GM23338 (cell line): ENCODE results near the gene FARP1. TPM values are rescaled to one million over a fixed set of nuclear protein-coding genes. Genes with fewer than 3 reads are reported as not detected.

Experiments used
- ATAC-seq: fragments of 200-7000 bp; cut with Tn5 transposase; 3 replicates; pipeline ENCODE4 v1.9.1; 2020
- DNase-seq: peaks from one replicate; pipeline ENCODE4 v3.0.0-alpha.2; 2015; ENCODE audit warnings: low spot score
- H2AFZ ChIP-seq: fragments of 200-600 bp; sonication (generic); 2 replicates; pipeline ENCODE4 v1.8.0; 2016; ENCODE audit warnings: antibody characterized with exemption, mild to moderate bottlenecking, moderate library complexity
- H3F3A ChIP-seq: fragments of 200-600 bp; sonication (generic); replicated peaks from 2 replicates; pipeline ENCODE4 v1.8.0; 2017; ENCODE audit warnings: antibody characterized with exemption, mixed run types, low read depth
- H3K27ac ChIP-seq: fragments of 200-600 bp; sonication (generic); 2 replicates; pipeline ENCODE4 v1.6.1; 2016; ENCODE audit warnings: low read depth
- H3K27me3 ChIP-seq: fragments of 200-600 bp; sonication (generic); 2 replicates; pipeline ENCODE4 v1.8.0; 2016; ENCODE audit warnings: mild to moderate bottlenecking, mixed run types, moderate library complexity; ENCODE audit not compliant: insufficient read depth
- H3K36me3 ChIP-seq: fragments of 200-600 bp; sonication (generic); 2 replicates; pipeline ENCODE4 v1.8.0; 2016; ENCODE audit warnings: mild to moderate bottlenecking; ENCODE audit not compliant: insufficient read depth
- H3K4me1 ChIP-seq: fragments of 200-600 bp; sonication (generic); 2 replicates; pipeline ENCODE4 v1.8.0; 2016; ENCODE audit warnings: mild to moderate bottlenecking, moderate library complexity; ENCODE audit not compliant: insufficient read depth
- H3K4me2 ChIP-seq: fragments of 200-600 bp; sonication (generic); 2 replicates; pipeline ENCODE4 v1.7.1; 2017; ENCODE audit warnings: mixed run types
- H3K4me3 ChIP-seq: fragments of 200-600 bp; sonication (generic); 2 replicates; pipeline ENCODE4 v1.6.1; 2016; ENCODE audit warnings: mixed run types
- H3K79me2 ChIP-seq: fragments of 200-600 bp; sonication (generic); replicated peaks from 2 replicates; pipeline ENCODE4 v1.8.0; 2017; ENCODE audit warnings: mild to moderate bottlenecking; ENCODE audit not compliant: insufficient read depth
- H3K9me2 ChIP-seq: fragments of 200-600 bp; sonication (generic); 2 replicates; pipeline ENCODE4 v1.8.0; 2017; ENCODE audit not compliant: insufficient read depth
- H4K20me1 ChIP-seq: fragments of 200-600 bp; sonication (generic); replicated peaks from 2 replicates; pipeline ENCODE4 v1.8.0; 2017; ENCODE audit warnings: mild to moderate bottlenecking; ENCODE audit not compliant: insufficient read depth
- H3K27ac Mint-ChIP-seq: 2 replicates; pipeline ENCODE4 v1.8.0; 2020; ENCODE audit warnings: inconsistent platforms, mild to moderate bottlenecking, moderate library complexity, mixed read lengths
- H3K27me3 Mint-ChIP-seq: 3 replicates; pipeline ENCODE4 v1.8.0; 2022; ENCODE audit warnings: low read depth, mild to moderate bottlenecking, moderate library complexity, mixed read lengths, inconsistent platforms; ENCODE audit not compliant: insufficient read depth, poor library complexity
- H3K36me3 Mint-ChIP-seq: 3 replicates; pipeline ENCODE4 v1.8.0; 2021; ENCODE audit warnings: low read depth, mild to moderate bottlenecking, inconsistent platforms, moderate library complexity, mixed read lengths
- H3K4me1 Mint-ChIP-seq: 3 replicates; pipeline ENCODE4 v1.8.0; 2020; ENCODE audit warnings: mild to moderate bottlenecking, inconsistent platforms, mixed read lengths
- H3K4me3 Mint-ChIP-seq: 3 replicates; pipeline ENCODE4 v1.8.0; 2021; ENCODE audit warnings: moderate library complexity, mild to moderate bottlenecking, inconsistent platforms, mixed read lengths
- H3K9me3 Mint-ChIP-seq: 3 replicates; pipeline ENCODE4 v1.8.0; 2020; ENCODE audit warnings: moderate library complexity, mild to moderate bottlenecking, inconsistent platforms, mixed read lengths
- CREB1 ChIP-seq: fragments of 250-450 bp; sonication (Bioruptor Pico); IDR thresholded peaks from 2 replicates; pipeline ENCODE4 v1.5.0; 2020; ENCODE audit warnings: low read depth, mild to moderate bottlenecking, moderate library complexity
- POLR2AphosphoS5 ChIP-seq: IDR thresholded peaks from 2 replicates; pipeline ENCODE4 v1.6.1; 2016; ENCODE audit warnings: antibody characterized with exemption, low read depth
- STAT1 ChIP-seq: IDR thresholded peaks from one replicate; pipeline ENCODE4 v1.6.1; 2016; ENCODE audit warnings: antibody characterized with exemption; ENCODE audit not compliant: unreplicated experiment
- ZNF331 ChIP-seq: fragments of 250-450 bp; sonication (Bioruptor Pico); IDR thresholded peaks from 2 replicates; pipeline ENCODE4 v1.5.0; 2020; ENCODE audit warnings: low read depth, mild to moderate bottlenecking, moderate library complexity
- ZNF462 ChIP-seq: fragments of 250-450 bp; sonication (Bioruptor Pico); IDR thresholded peaks from 2 replicates; pipeline ENCODE4 v1.5.0; 2020; ENCODE audit warnings: mild to moderate bottlenecking, moderate library complexity
- polyA plus RNA-seq: library from polyadenylated mRNA; unstranded; fragments of >200 nt; fragmentation: Nextera tagmentation; extraction: Ambion mirVana; gene quantifications from 2 replicates; pipeline ENCODE4 v1.2.1, GENCODE V29; 2016
- total RNA-seq: library from RNA; depleted of rRNA; stranded (reverse); fragments of >200 nt; shearing (Covaris generic); gene quantifications from 2 replicates; pipeline ENCODE4 v1.2.3, GENCODE V29; 2014

Gene FARP1
- total and polyA plus RNA-seq, 2 experiments from 2014 or later: 53.6 to 82.5 TPM

GRCh38 chr13:98423417-98423816, 280.5 kb downstream of the FARP1 start (continued):
- no peak for TF ChIP-seq ZNF462 (CRISPR knock-in tag)
- no peak for TF ChIP-seq STAT1
- TF ChIP-seq CREB1 (CRISPR knock-in tag): no peak
- TF ChIP-seq ZNF331 (CRISPR knock-in tag): no peak

DNA sequence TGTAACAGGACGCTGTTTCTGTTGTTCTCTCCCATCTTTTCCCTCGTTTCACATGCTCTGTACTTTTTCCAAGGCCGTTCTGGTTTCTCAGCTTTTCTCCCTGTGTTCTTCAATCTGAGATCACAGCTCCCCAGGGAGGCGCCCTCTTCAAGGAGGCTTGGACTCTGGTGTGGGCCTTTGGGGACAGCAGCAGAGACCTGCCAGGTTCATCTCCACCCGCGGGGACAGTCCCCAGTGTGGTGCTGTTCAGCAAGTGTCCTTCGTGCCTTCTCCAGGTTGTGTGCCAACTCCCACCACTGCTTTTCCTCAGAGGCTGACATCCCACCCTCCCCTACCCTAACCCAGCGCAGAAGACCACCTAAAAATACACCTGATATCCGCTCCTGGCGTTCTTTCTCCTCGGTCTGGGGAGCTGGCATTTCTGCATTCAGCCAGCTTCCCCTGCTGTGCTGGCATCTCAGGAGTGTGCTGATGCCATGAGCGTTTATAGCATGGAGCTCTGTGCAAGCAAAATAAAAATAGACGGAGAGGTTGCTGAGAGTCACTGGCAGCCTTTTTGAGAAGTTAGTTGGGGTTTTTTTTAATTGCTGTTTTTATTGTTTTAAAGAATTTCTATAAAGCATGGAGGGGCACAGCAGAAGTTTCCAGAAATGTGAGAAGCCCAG, 284.6 kb downstream of the FARP1 start:
- Mint-ChIP-seq H3K4me1 (peaks cover 6% of the 10 kb centered on the region; the same call in 2 of the 3 replicates), H3K36me3 (peaks cover 21% of the 10 kb centered on the region), H3K9me3 (no peaks in the 10 kb centered on the region; the same call in 2 of the 3 replicates), H3K4me3 (no peak overlapping the region), H3K27me3 (peaks cover 8% of the 10 kb centered on the region), H3K27ac (no peak overlapping the region)
- no peaks in the 10 kb centered on the region for H4K20me1 ChIP-seq
- no peak overlapping the region for H3K27ac ChIP-seq
- peaks cover 9% of the 10 kb centered on the region; the same call in 1 of the 2 replicates for H3K36me3 ChIP-seq
- H3K4me3 ChIP-seq: no peak overlapping the region
- no peak for DNase-seq
- H3K4me1 ChIP-seq: no peaks in the 10 kb centered on the region
- H3K4me2 ChIP-seq: no peak overlapping the region
- no peaks in the 10 kb centered on the region for H3K27me3 ChIP-seq
- H3F3A ChIP-seq: no peaks in the 10 kb centered on the region
- TF ChIP-seq ZNF331 (CRISPR knock-in tag) (no peak), ZNF462 (CRISPR knock-in tag) (no peak), POLR2AphosphoS5 (no peak)
- H2AFZ ChIP-seq: no peak overlapping the region
- ATAC-seq: no peak
- H3K9me2 ChIP-seq: no peaks in the 10 kb centered on the region
- H3K79me2 ChIP-seq: no peaks in the 10 kb centered on the region
